MCF 10A (cell line): Measurements from ENCODE around the gene FAM118A. TPM values are rescaled to one million over a fixed set of nuclear protein-coding genes. Genes with fewer than 3 reads are reported as not detected.

Experiments used
- BruUV-seq: library from RNA; stranded (reverse); fragments of 400-500 nt; replicated peaks from 2 replicates; lab custom pipeline; 2021; lab: Mats Ljungman, UMichigan
- CTCF ChIA-PET: fragments of 300-600 bp; sonication (Branson Sonifier 250); formaldehyde crosslinking; extraction: SDS; loops from one replicate; lab custom pipeline; 2021; ENCODE audit warnings: antibody characterized with exemption, inconsistent platforms; lab: Yijun Ruan, JAX
- POLR2A ChIA-PET: fragments of 300-600, 350-650 bp; sonication (Branson Sonifier 250); formaldehyde crosslinking; extraction: SDS; loops from one replicate; lab custom pipeline; 2020; ENCODE audit warnings: antibody characterized with exemption, inconsistent platforms; lab: Yijun Ruan, JAX
- DNase-seq: peaks from one replicate; pipeline ENCODE4 v3.0.0-alpha.2; 2018; ENCODE audit not compliant: unreplicated experiment
- H3K27ac Mint-ChIP-seq: one replicate; pipeline ENCODE4 v1.8.0; 2022; ENCODE audit warnings: mild to moderate bottlenecking, low read depth, mixed read lengths; ENCODE audit not compliant: unreplicated experiment
- H3K27me3 Mint-ChIP-seq: one replicate; pipeline ENCODE4 v1.8.0; 2022; ENCODE audit warnings: mixed read lengths; ENCODE audit not compliant: insufficient read depth, unreplicated experiment
- H3K36me3 Mint-ChIP-seq: one replicate; pipeline ENCODE4 v1.8.0; 2022; ENCODE audit warnings: mild to moderate bottlenecking, moderate library complexity, mixed read lengths; ENCODE audit not compliant: insufficient read depth, unreplicated experiment
- H3K4me1 Mint-ChIP-seq: one replicate; pipeline ENCODE4 v1.8.0; 2022; ENCODE audit warnings: mixed read lengths; ENCODE audit not compliant: insufficient read depth, unreplicated experiment
- H3K4me3 Mint-ChIP-seq: one replicate; pipeline ENCODE4 v1.8.0; 2022; ENCODE audit warnings: mild to moderate bottlenecking, moderate library complexity, mixed read lengths; ENCODE audit not compliant: unreplicated experiment
- H3K9me3 Mint-ChIP-seq: one replicate; pipeline ENCODE4 v1.8.0; 2022; ENCODE audit warnings: mixed read lengths; ENCODE audit not compliant: unreplicated experiment
- CTCF ChIP-seq: fragments of 200-600 bp; IDR thresholded peaks from one replicate; pipeline ENCODE4 v1.8.0; 2022; ENCODE audit warnings: antibody characterized with exemption, mild to moderate bottlenecking; ENCODE audit not compliant: unreplicated experiment
- intact Hi-C: fragments of 100-400 bp; cut with micrococcal nuclease; formaldehyde crosslinking; loops from 2 replicates; pipeline ENCODE4 v1.14.1; 2022
- total RNA-seq: library from RNA; stranded (reverse); gene quantifications from 2 replicates; pipeline ENCODE4 v1.2.3, GENCODE V29; 2022

Gene FAM118A
- total RNA-seq, 1 experiment from 2014 or later, result 16.7 TPM

- no TSS peak for BruUV-seq
Measured at GRCh38 chr22:45318558-45319323, 9.0 kb downstream of the FAM118A start.

GRCh38 chr22:45319324-45319685 lies 9.6 kb downstream of the FAM118A start:
- Mint-ChIP-seq H3K9me3 (no peaks in the 10 kb centered on the region), H3K27me3 (no peaks in the 10 kb centered on the region), H3K4me3 (no peak overlapping the region), H3K36me3 (peaks cover 21% of the 10 kb centered on the region), H3K27ac (no peak overlapping the region), H3K4me1 (peaks cover 15% of the 10 kb centered on the region)
- no TSS peak for BruUV-seq
- no peak for TF ChIP-seq CTCF
- CTCF ChIA-PET, result no interaction called here
- POLR2A ChIA-PET, result interaction anchor here (0.7 kb wide), 1 partner anchor 218 kb away, joined by 3 read pairs; no protein-coding TSS in a partner anchor
- intact Hi-C loops, result no loop called here
- DNase-seq, result no peak

More at GRCh38 chr22:45318558-45319323, 9.0 kb downstream of the FAM118A start:
- CTCF ChIA-PET, result interaction anchor here (0.6 kb wide), 1 partner anchor 10 kb away, joined by 3 read pairs; no protein-coding TSS in a partner anchor
- no peak for DNase-seq
- intact Hi-C loops, result no loop called here
- peaks cover 16% of the 10 kb centered on the region for H3K36me3 Mint-ChIP-seq
- POLR2A ChIA-PET, result interaction anchor here (0.7 kb wide), 1 partner anchor 219 kb away, joined by 3 read pairs; no protein-coding TSS in a partner anchor
- no peak for TF ChIP-seq CTCF
- no peaks in the 10 kb centered on the region for H3K9me3 Mint-ChIP-seq
- H3K4me3 Mint-ChIP-seq, result no peak overlapping the region
- H3K4me1 Mint-ChIP-seq, result peaks cover 15% of the 10 kb centered on the region
- H3K27ac Mint-ChIP-seq, result no peak overlapping the region
- H3K27me3 Mint-ChIP-seq, result no peaks in the 10 kb centered on the region

GRCh38 chr22:45320357-45320976 lies 10.7 kb downstream of the FAM118A start:
- TF ChIP-seq CTCF, result no peak
- intact Hi-C loops, result no loop called here
- H3K27ac Mint-ChIP-seq, result no peak overlapping the region
- no peak for DNase-seq
- H3K36me3 Mint-ChIP-seq, result peaks cover 27% of the 10 kb centered on the region
- CTCF ChIA-PET, result no interaction called here
- H3K27me3 Mint-ChIP-seq, result no peaks in the 10 kb centered on the region
- no peaks in the 10 kb centered on the region for H3K9me3 Mint-ChIP-seq
- H3K4me1 Mint-ChIP-seq, result peaks cover 15% of the 10 kb centered on the region
- POLR2A ChIA-PET, result no interaction called here
- H3K4me3 Mint-ChIP-seq, result no peak overlapping the region
- BruUV-seq, result no TSS peak

GRCh38 chr22:45321827-45322226 lies 12.1 kb downstream of the FAM118A start:
- H3K27ac Mint-ChIP-seq, result no peak overlapping the region
- intact Hi-C loops, result no loop called here
- no TSS peak for BruUV-seq
- CTCF ChIA-PET, result interaction anchor here (0.6 kb wide), 1 partner anchor 224 kb away, joined by 3 read pairs; no protein-coding TSS in a partner anchor
- POLR2A ChIA-PET, result no interaction called here
- peaks cover 29% of the 10 kb centered on the region for H3K36me3 Mint-ChIP-seq
- TF ChIP-seq CTCF, result no peak
- H3K4me3 Mint-ChIP-seq, result no peak overlapping the region
- peaks cover 15% of the 10 kb centered on the region for H3K4me1 Mint-ChIP-seq
- H3K9me3 Mint-ChIP-seq, result no peaks in the 10 kb centered on the region
- no peaks in the 10 kb centered on the region for H3K27me3 Mint-ChIP-seq
- no peak for DNase-seq
